ENCODE data around the gene PGAP1.

Gene PGAP1

GRCh38 chr2:196900843-196901242 lies 25.7 kb downstream of the PGAP1 start:
- DNase-seq (ENCODE audit: low read depth), result no peak
- H3K4me3 ChIP-seq (ENCODE audit: low read depth, low read length), result no peak overlapping the region
- no peak for TF ChIP-seq CTCF (IDR thresholded peaks at IDR 0.05; ENCODE audit: control insufficient read depth, extremely low read depth, insufficient read depth)

GRCh38 chr2:196899976-196900375 lies 26.5 kb downstream of the PGAP1 start:
- DNase-seq (ENCODE audit: low read depth), result no peak
- TF ChIP-seq CTCF (IDR thresholded peaks at IDR 0.05; ENCODE audit: control insufficient read depth, extremely low read depth, insufficient read depth), result no peak
- no peak overlapping the region for H3K4me3 ChIP-seq (ENCODE audit: low read depth, low read length)

DNA sequence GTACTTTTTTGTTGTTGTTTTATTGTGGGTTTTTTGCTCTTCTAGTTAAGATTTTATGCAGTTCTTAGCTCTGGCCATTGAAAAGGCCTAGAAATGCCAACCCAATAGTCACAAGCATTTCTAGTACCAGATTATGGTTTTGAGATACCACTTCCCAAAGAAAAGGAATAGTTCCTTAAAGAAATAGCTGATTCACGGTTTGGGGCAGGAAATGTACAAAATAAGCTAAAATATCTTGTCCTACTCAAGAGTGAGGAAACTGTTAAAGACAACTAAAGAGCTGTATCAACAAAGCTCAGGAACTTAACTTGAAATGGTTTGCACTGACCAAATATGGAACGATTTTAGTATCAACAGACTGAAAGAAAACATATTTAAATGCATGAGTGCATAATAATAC lies 35.4 kb downstream of the PGAP1 start:
- no peak for DNase-seq (ENCODE audit: low read depth)
- H3K4me3 ChIP-seq (ENCODE audit: low read depth, low read length), result no peak overlapping the region
- TF ChIP-seq CTCF (IDR thresholded peaks at IDR 0.05; ENCODE audit: control insufficient read depth, extremely low read depth, insufficient read depth), result no peak

DNA sequence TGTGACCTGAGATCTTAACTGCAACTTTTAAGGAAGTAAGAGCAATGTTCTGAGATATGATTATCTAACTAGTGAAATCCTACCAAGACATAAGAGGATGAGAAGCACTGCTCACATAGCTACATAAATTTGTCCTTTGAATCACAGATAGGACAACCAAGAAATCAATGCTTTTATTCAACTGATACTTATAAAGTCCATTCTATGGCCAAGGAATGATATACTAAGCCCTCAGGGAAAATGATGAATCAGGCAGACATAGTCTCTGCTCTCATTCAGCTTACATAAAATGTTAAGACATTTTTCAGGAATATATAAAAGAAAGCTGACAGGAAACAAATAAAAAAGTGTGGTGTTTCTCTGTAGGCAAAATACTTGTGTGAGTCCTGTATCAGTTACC lies 39.1 kb downstream of the PGAP1 start:
- no peak overlapping the region for H3K4me3 ChIP-seq (ENCODE audit: low read depth, low read length)
- DNase-seq (ENCODE audit: low read depth), result no peak
- no peak for TF ChIP-seq CTCF (IDR thresholded peaks at IDR 0.05; ENCODE audit: control insufficient read depth, extremely low read depth, insufficient read depth)

GRCh38 chr2:196884368-196884767 lies 42.1 kb downstream of the PGAP1 start:
- DNase-seq (ENCODE audit: low read depth), result peak; percentile 75
- TF ChIP-seq CTCF (IDR thresholded peaks at IDR 0.05; ENCODE audit: control insufficient read depth, extremely low read depth, insufficient read depth), result no peak
- H3K4me3 ChIP-seq (ENCODE audit: low read depth, low read length), result no peak overlapping the region

DNA sequence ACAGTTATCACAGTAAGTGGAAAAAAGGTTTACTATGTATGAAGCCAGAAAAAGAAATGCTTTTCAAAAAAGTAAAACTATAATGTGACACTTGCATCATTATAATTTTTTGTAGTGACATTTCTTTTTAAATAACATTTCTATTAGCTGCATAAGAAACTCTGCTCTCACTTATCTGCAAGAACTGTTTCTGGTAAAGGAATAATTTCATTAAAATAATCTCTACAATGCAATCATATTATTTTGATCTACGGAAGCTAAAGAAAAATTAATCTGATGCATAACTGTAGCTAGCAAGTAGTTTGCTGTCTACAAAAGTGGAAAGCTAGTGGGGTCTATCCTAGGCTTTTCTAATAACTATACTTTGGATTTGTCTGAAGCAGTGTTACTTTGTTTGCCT lies 50.1 kb downstream of the PGAP1 start:
- H3K4me3 ChIP-seq (ENCODE audit: low read depth, low read length), result no peak overlapping the region
- no peak for TF ChIP-seq CTCF (IDR thresholded peaks at IDR 0.05; ENCODE audit: control insufficient read depth, extremely low read depth, insufficient read depth)
- no peak for DNase-seq (ENCODE audit: low read depth)

- no peak overlapping the region for H3K4me3 ChIP-seq (ENCODE audit: low read depth, low read length)
- no peak for TF ChIP-seq CTCF (IDR thresholded peaks at IDR 0.05; ENCODE audit: control insufficient read depth, extremely low read depth, insufficient read depth)
- no peak for DNase-seq (ENCODE audit: low read depth)
Measured at GRCh38 chr2:196875414-196875813, 51.1 kb downstream of the PGAP1 start.

All from LNCaP clone FGC (cell line).